Neuron (in vitro differentiated cells): ENCODE results near the gene LGALS4.
A peak's percentile ranks its signal among the peaks of the same experiment; 100 is the strongest.
"Not testable (repeated sequence)": the region's sequence is repeated elsewhere in the genome, so short reads cannot be mapped to it uniquely, and the experiment has no call there.

Source experiments
- H2AFZ ChIP-seq: one replicate; pipeline ENCODE4 v1.6.1; 2013; ENCODE audit warnings: low read depth, mild to moderate bottlenecking, inconsistent platforms, low read length, moderate library complexity
- H3K27me3 ChIP-seq: one replicate; pipeline ENCODE4 v1.6.1; 2013; ENCODE audit warnings: low read length; ENCODE audit not compliant: insufficient read depth
- H3K36me3 ChIP-seq: one replicate; pipeline ENCODE4 v1.6.1; 2013; ENCODE audit warnings: low read length; ENCODE audit not compliant: insufficient read depth
- H3K4me1 ChIP-seq: one replicate; pipeline ENCODE4 v1.6.1; 2013; ENCODE audit warnings: low read length; ENCODE audit not compliant: insufficient read depth
- H3K4me3 ChIP-seq: 2 replicates; pipeline ENCODE4 v1.5.1; 2013; ENCODE audit warnings: mild to moderate bottlenecking, low read length, moderate library complexity
- H3K9me3 ChIP-seq: one replicate; pipeline ENCODE4 v1.6.1; 2013; ENCODE audit warnings: low read length

Gene LGALS4

GRCh38 chr19:38838986-38839761 lies 26.4 kb upstream of the LGALS4 start:
- Histone ChIP-seq H3K9me3 (no peaks in the 10 kb centered on the region), H3K4me3 (no peak overlapping the region), H2AFZ (no peak overlapping the region), H3K36me3 (peaks cover 89% of the 10 kb centered on the region), H3K4me1 (no peaks in the 10 kb centered on the region), H3K27me3 (no peaks in the 10 kb centered on the region)

- Histone ChIP-seq H3K4me1 (no peaks in the 10 kb centered on the region), H3K27me3 (no peaks in the 10 kb centered on the region), H2AFZ (no peak overlapping the region), H3K36me3 (peaks cover 82% of the 10 kb centered on the region), H3K9me3 (no peaks in the 10 kb centered on the region), H3K4me3 (no peak overlapping the region)
These were observed 25.7 kb upstream of the LGALS4 start for GRCh38 chr19:38838208-38838985.

DNA sequence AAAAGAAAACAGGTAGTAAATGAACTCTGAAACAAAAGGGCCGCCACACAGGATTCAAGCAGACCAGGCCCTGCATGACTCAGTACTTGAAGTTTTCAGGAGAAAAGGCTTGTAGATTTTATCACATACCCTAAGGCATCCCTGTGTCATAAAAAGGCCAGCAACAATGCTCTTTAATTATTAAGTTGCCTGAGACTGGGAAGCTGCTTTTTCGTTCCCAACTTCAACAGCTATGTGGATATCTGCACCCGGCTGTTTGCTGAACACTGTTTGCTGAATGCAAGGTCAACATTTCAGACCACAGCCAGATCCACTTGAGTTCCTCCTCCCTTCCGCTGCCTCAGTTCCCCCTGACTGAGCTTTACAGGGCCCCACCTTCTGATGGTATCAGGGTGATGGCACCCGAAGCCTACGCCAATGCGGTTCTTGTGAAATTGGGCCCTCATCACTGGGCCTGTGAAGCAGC lies 24.9 kb upstream of the LGALS4 start:
- H3K9me3 ChIP-seq: no peaks in the 10 kb centered on the region
- H3K4me1 ChIP-seq: no peaks in the 10 kb centered on the region
- no peak overlapping the region for H3K4me3 ChIP-seq
- H3K36me3 ChIP-seq: peaks cover 75% of the 10 kb centered on the region
- H3K27me3 ChIP-seq: no peaks in the 10 kb centered on the region
- H2AFZ ChIP-seq: no peak overlapping the region

GRCh38 chr19:38836983-38837626 lies 24.4 kb upstream of the LGALS4 start:
- no peak overlapping the region for H3K4me3 ChIP-seq
- no peaks in the 10 kb centered on the region for H3K9me3 ChIP-seq
- no peak overlapping the region for H2AFZ ChIP-seq
- no peaks in the 10 kb centered on the region for H3K4me1 ChIP-seq
- peaks cover 69% of the 10 kb centered on the region for H3K36me3 ChIP-seq
- H3K27me3 ChIP-seq: no peaks in the 10 kb centered on the region

DNA sequence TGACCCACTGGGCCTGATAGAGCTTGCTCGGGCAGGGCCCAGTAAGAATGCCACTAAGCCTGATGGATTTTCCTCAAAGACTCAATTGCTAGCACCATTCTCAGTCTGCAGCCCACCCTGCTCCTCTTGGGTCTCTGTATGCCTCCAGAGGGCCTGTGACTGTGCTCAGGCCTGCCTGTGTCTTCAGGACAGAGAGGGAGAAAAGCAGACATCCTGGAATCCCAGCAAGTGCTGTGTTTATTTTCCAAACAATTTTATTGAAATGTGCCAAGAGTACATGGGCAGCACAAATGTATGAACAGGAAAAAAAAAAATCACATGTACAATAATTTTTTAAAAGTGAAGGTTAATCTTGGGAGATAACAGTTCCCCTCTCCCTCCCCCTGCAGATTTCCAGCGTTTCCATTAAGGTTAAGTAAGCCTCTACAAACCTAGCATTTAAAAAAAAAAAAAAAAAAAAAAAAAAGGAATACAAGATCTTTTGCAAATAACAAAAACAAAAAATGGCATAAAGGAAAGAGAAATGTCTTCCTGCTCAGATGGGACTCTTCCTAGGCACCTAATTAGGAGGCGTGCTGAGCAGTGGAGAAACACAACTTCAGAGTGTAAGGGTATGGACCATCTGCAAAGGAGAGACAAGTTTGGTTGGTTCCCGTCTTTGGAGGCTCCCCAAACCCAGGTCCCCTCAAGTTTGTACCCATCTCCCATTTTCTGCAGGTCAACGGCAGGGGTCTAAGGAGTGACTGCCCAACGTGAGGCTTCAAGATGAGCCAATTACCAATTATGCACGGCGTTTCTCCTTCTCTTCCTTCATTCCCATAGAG lies 23.6 kb upstream of the LGALS4 start:
- Histone ChIP-seq H3K4me1 (no peaks in the 10 kb centered on the region), H3K36me3 (peaks cover 61% of the 10 kb centered on the region), H3K4me3 (no peak overlapping the region), H3K27me3 (no peaks in the 10 kb centered on the region), H3K9me3 (no peaks in the 10 kb centered on the region), H2AFZ (no peak overlapping the region)

- peaks cover 6% of the 10 kb centered on the region for H3K4me1 ChIP-seq
- peaks cover 52% of the 10 kb centered on the region for H3K36me3 ChIP-seq
- no peak overlapping the region for H3K4me3 ChIP-seq
- no peaks in the 10 kb centered on the region for H3K27me3 ChIP-seq
- H2AFZ ChIP-seq: no peak overlapping the region
- no peaks in the 10 kb centered on the region for H3K9me3 ChIP-seq
These were observed 21.8 kb upstream of the LGALS4 start for GRCh38 chr19:38834590-38834989.

DNA sequence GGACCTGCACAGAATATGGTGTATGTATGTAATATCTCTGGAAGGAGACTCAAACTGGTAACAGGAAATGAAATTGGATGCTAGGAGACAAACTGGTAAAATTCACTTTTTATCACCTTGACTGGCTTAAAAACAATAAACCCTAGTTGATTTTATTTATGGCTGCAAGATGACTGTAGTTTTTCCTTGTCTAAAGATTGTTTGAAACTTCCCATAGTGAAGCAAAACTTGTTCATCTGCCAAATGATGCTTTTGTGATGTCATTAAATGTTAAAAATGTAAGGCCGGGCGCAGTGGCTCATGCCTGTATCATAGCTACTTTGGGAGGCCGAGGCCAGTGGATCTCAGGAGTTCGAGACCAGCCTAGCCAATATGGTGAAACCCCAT lies 21.4 kb upstream of the LGALS4 start:
- Histone ChIP-seq H2AFZ (no peak overlapping the region), H3K9me3 (no peaks in the 10 kb centered on the region), H3K4me1 (peaks cover 6% of the 10 kb centered on the region), H3K36me3 (peaks cover 49% of the 10 kb centered on the region), H3K27me3 (no peaks in the 10 kb centered on the region), H3K4me3 (no peak overlapping the region)

DNA sequence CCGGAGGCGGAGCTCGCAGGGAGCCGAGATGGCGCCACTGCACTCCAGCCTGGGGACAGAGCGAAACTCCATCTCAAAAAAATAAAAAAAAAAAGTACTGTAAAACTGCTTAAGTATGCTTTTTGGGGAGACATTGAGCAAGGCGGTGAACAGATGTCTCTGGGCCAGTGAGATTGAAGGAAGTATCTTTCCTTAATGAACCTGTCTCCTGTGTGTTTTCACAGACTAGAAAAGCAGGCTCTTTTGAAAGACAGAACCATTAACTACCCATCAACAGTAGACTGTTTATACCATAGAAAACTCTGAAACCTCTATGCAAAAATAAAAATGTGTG lies 20.3 kb upstream of the LGALS4 start:
- no peak overlapping the region for H3K4me3 ChIP-seq
- H3K27me3 ChIP-seq: no peaks in the 10 kb centered on the region
- H3K36me3 ChIP-seq: peaks cover 41% of the 10 kb centered on the region
- H2AFZ ChIP-seq: no peak overlapping the region
- H3K9me3 ChIP-seq: no peaks in the 10 kb centered on the region
- H3K4me1 ChIP-seq: peaks cover 6% of the 10 kb centered on the region

DNA sequence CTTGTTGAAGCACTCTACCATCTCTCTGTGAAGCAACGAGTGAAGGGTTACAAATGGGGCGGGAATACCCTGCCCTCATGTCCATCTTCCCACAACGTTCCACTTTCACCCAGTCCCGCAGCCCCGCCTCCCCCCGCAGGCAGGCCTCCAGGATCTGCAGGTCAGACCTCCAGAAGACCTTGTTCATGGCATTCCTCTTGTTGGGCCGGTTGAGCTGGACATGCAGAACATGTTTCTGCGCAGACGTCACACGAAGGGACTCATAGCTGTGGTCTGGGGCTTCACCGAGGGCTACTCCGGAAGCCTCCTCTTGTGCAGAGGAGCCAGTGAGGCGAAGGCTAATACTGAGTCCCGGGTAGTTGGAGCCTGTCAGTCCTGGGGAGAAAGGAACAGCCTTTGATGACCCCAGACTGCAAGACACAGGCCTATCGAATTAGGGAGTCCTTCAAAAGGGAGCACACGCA lies 18.4 kb upstream of the LGALS4 start:
- Histone ChIP-seq H3K27me3 (no peaks in the 10 kb centered on the region), H3K9me3 (no peaks in the 10 kb centered on the region), H2AFZ (peak overlapping the region; percentile 41), H3K4me3 (peak overlapping the region; percentile 71), H3K4me1 (peaks cover 6% of the 10 kb centered on the region), H3K36me3 (peaks cover 33% of the 10 kb centered on the region)

- no peaks in the 10 kb centered on the region for H3K9me3 ChIP-seq
- no peak overlapping the region for H3K4me3 ChIP-seq
- H2AFZ ChIP-seq: no peak overlapping the region
- H3K27me3 ChIP-seq: no peaks in the 10 kb centered on the region
- H3K36me3 ChIP-seq: peaks cover 23% of the 10 kb centered on the region
- peaks cover 6% of the 10 kb centered on the region for H3K4me1 ChIP-seq
These were observed 17.4 kb upstream of the LGALS4 start for GRCh38 chr19:38830039-38830733.

DNA sequence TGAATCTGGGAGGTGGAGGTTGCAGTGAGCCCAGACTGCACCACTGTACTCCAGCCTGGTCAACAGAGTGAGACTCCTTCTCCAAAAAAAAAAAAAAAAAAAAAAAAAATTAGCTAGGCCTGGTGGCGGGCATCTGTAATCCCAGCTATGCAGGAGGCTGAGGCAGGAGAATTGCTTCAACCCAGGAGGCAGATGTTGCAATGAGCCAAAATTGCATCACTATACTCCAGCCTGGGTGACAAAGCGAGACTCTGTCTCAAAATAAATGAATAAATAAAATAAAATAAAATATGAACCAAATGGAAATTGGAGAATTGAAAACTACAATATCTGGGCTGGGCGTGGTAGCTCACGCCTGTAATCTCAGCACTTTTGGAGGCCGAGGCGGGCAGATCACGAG lies 16.5 kb upstream of the LGALS4 start:
- not testable (repeated sequence) for H2AFZ ChIP-seq, H3K9me3 ChIP-seq, H3K4me1 ChIP-seq, H3K4me3 ChIP-seq, H3K27me3 ChIP-seq
- peaks cover 22% of the 10 kb centered on the region for H3K36me3 ChIP-seq

GRCh38 chr19:38826856-38827551 lies 14.3 kb upstream of the LGALS4 start:
- H3K4me3 ChIP-seq: no peak overlapping the region
- peaks cover 4% of the 10 kb centered on the region for H3K9me3 ChIP-seq
- H3K36me3 ChIP-seq: peaks cover 29% of the 10 kb centered on the region
- peaks cover 6% of the 10 kb centered on the region for H3K4me1 ChIP-seq
- H2AFZ ChIP-seq: no peak overlapping the region
- H3K27me3 ChIP-seq: no peaks in the 10 kb centered on the region
